Measurements from ENCODE around the gene TANGO2. TPM values are rescaled to one million over a fixed set of nuclear protein-coding genes. Genes with fewer than 3 reads are reported as not detected.

TANGO2 gene
- polyA plus RNA-seq, 1 of the 3 experiments (the other 2 are of a cell fraction) = 20.7 TPM

DNA sequence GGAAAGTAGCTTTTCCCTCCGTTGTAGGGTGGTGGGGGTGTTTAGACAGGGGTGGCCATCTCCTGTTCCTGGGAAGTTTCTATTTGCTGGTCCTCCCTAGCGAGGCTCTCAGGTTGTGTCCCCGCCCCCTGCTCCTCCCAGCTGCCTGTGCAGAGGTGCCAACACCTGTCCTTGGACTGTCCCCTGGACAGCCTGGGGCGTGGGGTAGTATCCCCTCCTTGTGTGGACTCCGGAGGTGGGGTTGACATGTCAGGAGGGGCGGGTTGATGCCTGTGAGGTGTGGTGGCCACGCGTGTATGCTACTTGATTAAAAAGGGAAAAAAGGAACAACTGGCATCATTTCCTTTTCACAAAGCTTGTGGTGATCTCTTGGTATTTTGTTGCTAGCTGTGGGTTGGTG lies 80.7 kb downstream of the TANGO2 start (continued):
- no peak for TF ChIP-seq TAF1 (IDR thresholded peaks at IDR 0.05; ENCODE audit: borderline replicate concordance, low read depth, low read length)
- no peak for TF ChIP-seq EZH2phosphoT487 (IDR thresholded peaks at IDR 0.05; ENCODE audit: borderline replicate concordance, low read depth)
- TF ChIP-seq, protein P1, sequence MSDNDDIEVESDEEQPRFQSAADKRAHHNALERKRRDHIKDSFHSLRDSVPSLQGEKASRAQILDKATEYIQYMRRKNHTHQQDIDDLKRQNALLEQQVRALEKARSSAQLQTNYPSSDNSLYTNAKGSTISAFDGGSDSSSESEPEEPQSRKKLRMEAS (IDR thresholded peaks at IDR 0.05; ENCODE audit: low read depth) = no peak
- TF ChIP-seq, protein P2, sequence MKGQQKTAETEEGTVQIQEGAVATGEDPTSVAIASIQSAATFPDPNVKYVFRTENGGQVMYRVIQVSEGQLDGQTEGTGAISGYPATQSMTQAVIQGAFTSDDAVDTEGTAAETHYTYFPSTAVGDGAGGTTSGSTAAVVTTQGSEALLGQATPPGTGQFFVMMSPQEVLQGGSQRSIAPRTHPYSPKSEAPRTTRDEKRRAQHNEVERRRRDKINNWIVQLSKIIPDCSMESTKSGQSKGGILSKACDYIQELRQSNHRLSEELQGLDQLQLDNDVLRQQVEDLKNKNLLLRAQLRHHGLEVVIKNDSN (IDR thresholded peaks at IDR 0.05; ENCODE audit: borderline replicate concordance, low read depth) = no peak
- no peak for TF ChIP-seq MEF2A (IDR thresholded peaks at IDR 0.05; ENCODE audit: borderline replicate concordance, low read depth)
- no peak for TF ChIP-seq NRF1 (IDR thresholded peaks at IDR 0.05; ENCODE audit: low read depth, low read length)

DNA sequence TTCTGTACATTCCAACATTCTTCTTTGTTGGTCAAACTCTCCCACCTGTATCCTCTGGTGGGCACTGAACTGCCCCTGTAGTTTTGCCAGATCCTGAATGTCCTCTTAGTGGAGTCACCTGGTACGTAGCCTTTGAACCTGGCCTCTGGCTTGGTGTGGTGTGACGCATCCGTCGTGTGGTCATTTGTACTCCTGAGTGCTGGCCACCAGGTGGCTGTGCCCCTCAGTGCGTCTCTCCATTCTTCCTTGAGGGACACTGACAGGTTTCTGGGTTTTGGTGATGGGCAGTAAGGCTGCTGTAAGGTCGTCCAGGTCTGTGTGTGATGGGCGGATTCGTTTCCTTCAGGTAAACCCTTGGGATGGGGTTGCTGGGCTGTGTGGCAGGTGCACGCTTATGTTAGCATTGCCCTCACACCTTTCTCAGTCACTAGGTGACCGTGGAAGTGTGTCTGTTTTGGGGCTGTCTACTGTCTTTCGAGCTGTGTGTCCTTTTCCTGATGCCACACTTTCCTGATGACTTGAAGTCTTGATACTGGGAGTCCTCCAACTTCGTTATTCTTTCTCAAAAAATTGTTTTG lies 81.4 kb downstream of the TANGO2 start:
- Histone ChIP-seq H3F3A (replicated peaks; ENCODE audit: insufficient read depth) (peaks cover 4% of the 10 kb centered on the region), H3K9ac (no peak overlapping the region), H3K79me2 (ENCODE audit: insufficient read depth) (peaks cover 76% of the 10 kb centered on the region), H3K9me2 (no peaks in the 10 kb centered on the region), H3K27ac (ENCODE audit: low read depth in 2 of 2, low read length in 1 of 2) (no peak overlapping the region), H3K4me3 (ENCODE audit: low read depth in 2 of 2, low read length in 1 of 2) (no peak overlapping the region), H4K20me1 (ENCODE audit: insufficient read depth) (peaks cover 18% of the 10 kb centered on the region; the same call in 1 of the 2 replicates), H3K4me2 (no peak overlapping the region), H3K27me3 (ENCODE audit: insufficient read depth) (no peaks in the 10 kb centered on the region), H3K4me1 (ENCODE audit: control insufficient read depth in 1 of 2, insufficient read depth in 2 of 2, low read depth in 1 of 2, low read length in 1 of 2) (no peaks in the 10 kb centered on the region; a peak in 1 of 4 replicates), H3K36me3 (replicated peaks in 1 of 2; ENCODE audit: control insufficient read depth in 1 of 2, insufficient read depth in 2 of 2, low read length in 1 of 2) (peaks cover 51 to 80% of the 10 kb centered on the region in 2 experiments), H2AFZ (ENCODE audit: low read depth) (no peak overlapping the region), H3K9me3 (no peaks in the 10 kb centered on the region)
- POLR2A ChIA-PET = no interaction called here
- 95% methylated on average over 12 of the region's 12 CpGs for WGBS (ENCODE audit: low lambda C conversion rate)
- DNase-seq = no peak
- CTCF ChIA-PET = interaction anchor here (0.7 to 2.2 kb wide), 3 partner anchors 9 to 81 kb away, joined by 3 to 10 read pairs (median 6); partner anchors contain the start of gene TANGO2
- TF ChIP-seq EZH2phosphoT487 (IDR thresholded peaks at IDR 0.05; ENCODE audit: borderline replicate concordance, low read depth) (no peak), FOXJ3 (CRISPR knock-in tag; IDR thresholded peaks at IDR 0.05) (no peak), YY1 (IDR thresholded peaks at IDR 0.05; ENCODE audit: low read depth) (no peak), FOSL2 (IDR thresholded peaks at IDR 0.05; ENCODE audit: borderline replicate concordance, low read depth) (no peak)

DNA sequence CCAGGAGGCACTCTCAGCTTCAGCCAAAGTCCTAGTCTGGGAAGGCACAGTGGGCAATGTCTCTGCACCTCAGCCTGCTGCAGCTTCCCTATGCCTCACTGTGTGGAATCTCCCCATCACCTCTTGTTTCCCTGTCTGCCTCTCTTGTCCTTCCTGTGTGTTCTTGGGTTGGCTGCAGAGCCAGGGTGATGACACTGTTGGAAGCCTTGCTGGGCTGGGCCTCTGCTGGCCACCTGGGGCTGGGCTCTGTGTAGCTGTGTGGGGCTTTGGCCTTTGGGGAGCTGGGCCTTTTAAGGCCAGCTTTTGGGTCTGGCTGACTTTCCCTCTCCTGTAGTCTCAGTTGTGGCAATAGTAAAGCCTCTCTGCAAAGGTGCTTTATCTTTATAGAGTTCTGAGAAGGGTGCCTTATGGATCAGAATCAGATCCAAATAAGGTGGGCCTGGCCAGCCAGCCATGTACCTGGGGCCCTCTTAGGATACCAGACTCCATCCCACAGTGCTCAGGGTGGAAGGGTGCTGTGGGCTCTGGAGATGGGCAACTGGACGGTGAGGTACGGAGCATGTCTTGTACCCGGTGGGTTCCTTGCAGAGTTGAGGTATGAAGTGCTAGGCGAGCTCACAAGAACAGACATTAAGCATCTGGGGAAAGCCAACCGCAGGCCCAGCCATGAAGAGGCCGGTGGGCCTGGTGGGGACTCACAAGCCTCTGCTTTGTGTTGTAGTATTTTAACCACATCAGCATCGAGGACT lies 84.7 kb downstream of the TANGO2 start:
- ChIA-PET POLR2A (no interaction called here), CTCF (interaction anchor here (0.6 to 1.3 kb wide), 2 partner anchors 11 to 22 kb away, joined by 3 to 7 read pairs; no protein-coding TSS in a partner anchor)
- H3K9me2 ChIP-seq = no peaks in the 10 kb centered on the region
- H3K27ac ChIP-seq (ENCODE audit: low read depth in 2 of 2, low read length in 1 of 2) = no peak overlapping the region
- peaks cover 45% of the 10 kb centered on the region for H3K79me2 ChIP-seq (ENCODE audit: insufficient read depth)
- peaks cover 19% of the 10 kb centered on the region; the same call in 1 of the 2 replicates for H4K20me1 ChIP-seq (ENCODE audit: insufficient read depth)
- H3K9ac ChIP-seq = no peak overlapping the region
- no peak for DNase-seq
- peaks cover 11% of the 10 kb centered on the region for H3F3A ChIP-seq (replicated peaks; ENCODE audit: insufficient read depth)
- H3K4me3 ChIP-seq (ENCODE audit: low read depth in 2 of 2, low read length in 1 of 2) = no peak overlapping the region
- 80% methylated on average over 6 of the region's 7 CpGs for WGBS (ENCODE audit: low lambda C conversion rate)
- H3K4me1 ChIP-seq (ENCODE audit: control insufficient read depth in 1 of 2, insufficient read depth in 2 of 2, low read depth in 1 of 2, low read length in 1 of 2) = no peaks in the 10 kb centered on the region; a peak in 1 of 4 replicates
- no peaks in the 10 kb centered on the region for H3K27me3 ChIP-seq (ENCODE audit: insufficient read depth)
- H2AFZ ChIP-seq (ENCODE audit: low read depth) = no peak overlapping the region
- no peak overlapping the region for H3K4me2 ChIP-seq
- TF ChIP-seq SMC3 (IDR thresholded peaks at IDR 0.05; ENCODE audit: low read depth, low read length) (no peak), MEF2A (IDR thresholded peaks at IDR 0.05; ENCODE audit: borderline replicate concordance, low read depth) (no peak), RAD21 (IDR thresholded peaks at IDR 0.05; ENCODE audit: low read length) (no peak)
- TF ChIP-seq, protein P3, sequence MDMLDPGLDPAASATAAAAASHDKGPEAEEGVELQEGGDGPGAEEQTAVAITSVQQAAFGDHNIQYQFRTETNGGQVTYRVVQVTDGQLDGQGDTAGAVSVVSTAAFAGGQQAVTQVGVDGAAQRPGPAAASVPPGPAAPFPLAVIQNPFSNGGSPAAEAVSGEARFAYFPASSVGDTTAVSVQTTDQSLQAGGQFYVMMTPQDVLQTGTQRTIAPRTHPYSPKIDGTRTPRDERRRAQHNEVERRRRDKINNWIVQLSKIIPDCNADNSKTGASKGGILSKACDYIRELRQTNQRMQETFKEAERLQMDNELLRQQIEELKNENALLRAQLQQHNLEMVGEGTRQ (IDR thresholded peaks at IDR 0.05; ENCODE audit: borderline replicate concordance, low read depth, low read length) = no peak
- TF ChIP-seq, protein P4, sequence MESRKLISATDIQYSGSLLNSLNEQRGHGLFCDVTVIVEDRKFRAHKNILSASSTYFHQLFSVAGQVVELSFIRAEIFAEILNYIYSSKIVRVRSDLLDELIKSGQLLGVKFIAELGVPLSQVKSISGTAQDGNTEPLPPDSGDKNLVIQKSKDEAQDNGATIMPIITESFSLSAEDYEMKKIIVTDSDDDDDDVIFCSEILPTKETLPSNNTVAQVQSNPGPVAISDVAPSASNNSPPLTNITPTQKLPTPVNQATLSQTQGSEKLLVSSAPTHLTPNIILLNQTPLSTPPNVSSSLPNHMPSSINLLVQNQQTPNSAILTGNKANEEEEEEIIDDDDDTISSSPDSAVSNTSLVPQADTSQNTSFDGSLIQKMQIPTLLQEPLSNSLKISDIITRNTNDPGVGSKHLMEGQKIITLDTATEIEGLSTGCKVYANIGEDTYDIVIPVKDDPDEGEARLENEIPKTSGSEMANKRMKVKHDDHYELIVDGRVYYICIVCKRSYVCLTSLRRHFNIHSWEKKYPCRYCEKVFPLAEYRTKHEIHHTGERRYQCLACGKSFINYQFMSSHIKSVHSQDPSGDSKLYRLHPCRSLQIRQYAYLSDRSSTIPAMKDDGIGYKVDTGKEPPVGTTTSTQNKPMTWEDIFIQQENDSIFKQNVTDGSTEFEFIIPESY (IDR thresholded peaks at IDR 0.05; ENCODE audit: borderline replicate concordance, low read depth) = no peak
- H3K9me3 ChIP-seq = no peaks in the 10 kb centered on the region
- peaks cover 31 to 88% of the 10 kb centered on the region in 2 experiments for H3K36me3 ChIP-seq (replicated peaks in 1 of 2; ENCODE audit: control insufficient read depth in 1 of 2, insufficient read depth in 2 of 2, low read length in 1 of 2)
